ENCODE results near the gene ALOX12B. TPM values are rescaled to one million over a fixed set of nuclear protein-coding genes. Genes with fewer than 3 reads are reported as not detected.
"Not testable (repeated sequence)": the region's sequence is repeated elsewhere in the genome, so short reads cannot be mapped to it uniquely, and the experiment has no call there.

ALOX12B gene
- total RNA-seq, 1 donor from 2014 or later = 0.08 TPM

GRCh38 chr17:8110907-8111306, 23.4 kb upstream of the ALOX12B start:
- no peak for TF ChIP-seq CTCF (IDR thresholded peaks at IDR 0.05; ENCODE audit: insufficient read depth, low read length, poor library complexity, severe bottlenecking)
- no peaks in the 10 kb centered on the region for H3K36me3 ChIP-seq (ENCODE audit: control insufficient read depth, insufficient read depth, low read length)
- peaks cover 33% of the 10 kb centered on the region for H3K27me3 ChIP-seq (ENCODE audit: control insufficient read depth, insufficient read depth, low read length)
- H3K4me3 ChIP-seq (ENCODE audit: low read depth, low read length) = no peak overlapping the region
- DNase-seq (ENCODE audit: low read depth) = no peak

GRCh38 chr17:8110456-8110804, 22.9 kb upstream of the ALOX12B start:
- H3K27me3 ChIP-seq (ENCODE audit: control insufficient read depth, insufficient read depth, low read length) = peaks cover 29% of the 10 kb centered on the region
- no peak overlapping the region for H3K4me3 ChIP-seq (ENCODE audit: low read depth, low read length)
- no peak for TF ChIP-seq CTCF (IDR thresholded peaks at IDR 0.05; ENCODE audit: insufficient read depth, low read length, poor library complexity, severe bottlenecking)
- no peak for DNase-seq (ENCODE audit: low read depth)
- H3K36me3 ChIP-seq (ENCODE audit: control insufficient read depth, insufficient read depth, low read length) = no peaks in the 10 kb centered on the region

- peak; percentile 93 for TF ChIP-seq CTCF (IDR thresholded peaks at IDR 0.05; ENCODE audit: insufficient read depth, low read length, poor library complexity, severe bottlenecking)
Measured at GRCh38 chr17:8109661-8110455, 22.3 kb upstream of the ALOX12B start.

GRCh38 chr17:8108972-8109660, 21.6 kb upstream of the ALOX12B start:
- DNase-seq (ENCODE audit: low read depth) = no peak
- Histone ChIP-seq H3K27me3 (ENCODE audit: control insufficient read depth, insufficient read depth, low read length) (peaks cover 26% of the 10 kb centered on the region), H3K4me3 (ENCODE audit: low read depth, low read length) (no peak overlapping the region), H3K36me3 (ENCODE audit: control insufficient read depth, insufficient read depth, low read length) (no peaks in the 10 kb centered on the region)
- TF ChIP-seq CTCF (IDR thresholded peaks at IDR 0.05; ENCODE audit: insufficient read depth, low read length, poor library complexity, severe bottlenecking) = no peak

More at GRCh38 chr17:8109661-8110455, 22.3 kb upstream of the ALOX12B start:
- peak overlapping the region; percentile 19 for H3K4me3 ChIP-seq (ENCODE audit: low read depth, low read length)
- peaks cover 29% of the 10 kb centered on the region for H3K27me3 ChIP-seq (ENCODE audit: control insufficient read depth, insufficient read depth, low read length)
- DNase-seq (ENCODE audit: low read depth) = no peak
- no peaks in the 10 kb centered on the region for H3K36me3 ChIP-seq (ENCODE audit: control insufficient read depth, insufficient read depth, low read length)

GRCh38 chr17:8106980-8107379, 19.5 kb upstream of the ALOX12B start:
- H3K36me3 ChIP-seq (ENCODE audit: control insufficient read depth, insufficient read depth, low read length); DNase-seq (ENCODE audit: low read depth); H3K4me3 ChIP-seq (ENCODE audit: low read depth, low read length): not testable (repeated sequence)
- peaks cover 26% of the 10 kb centered on the region for H3K27me3 ChIP-seq (ENCODE audit: control insufficient read depth, insufficient read depth, low read length)

GRCh38 chr17:8105957-8106398, 18.5 kb upstream of the ALOX12B start:
- no peak for TF ChIP-seq CTCF (IDR thresholded peaks at IDR 0.05; ENCODE audit: insufficient read depth, low read length, poor library complexity, severe bottlenecking)
- no peak for DNase-seq (ENCODE audit: low read depth)
- H3K4me3 ChIP-seq (ENCODE audit: low read depth, low read length) = no peak overlapping the region
- H3K36me3 ChIP-seq (ENCODE audit: control insufficient read depth, insufficient read depth, low read length) = no peaks in the 10 kb centered on the region
- peaks cover 25% of the 10 kb centered on the region for H3K27me3 ChIP-seq (ENCODE audit: control insufficient read depth, insufficient read depth, low read length)
